ENCODE data around the gene IVD.

The IVD gene

GRCh38 chr15:40468898-40469331 is 63.3 kb downstream of the IVD start:
- Histone ChIP-seq H3K4me1 (ENCODE audit: control extremely low read depth in 1 of 4, control insufficient read depth in 4 of 4, insufficient read depth in 4 of 4, low read length in 3 of 4) (peaks cover 0 to 34% (median 25%) of the 10 kb centered on the region in 4 experiments), H3K27me3 (replicated peaks in 2 of 5; ENCODE audit: control insufficient read depth in 4 of 5, insufficient read depth in 5 of 5, low read length in 4 of 5) (no peaks in the 10 kb centered on the region), H3K4me3 (ENCODE audit: control insufficient read depth in 1 of 7, extremely low read depth in 1 of 7, insufficient read depth in 4 of 7, low read depth in 2 of 7, low read length in 6 of 7) (no peak overlapping the region), H3K36me3 (ENCODE audit: control insufficient read depth in 4 of 4, insufficient read depth in 4 of 4, low read length in 3 of 4) (peaks cover 2 to 41% (median 30%) of the 10 kb centered on the region in 4 experiments), H3K27ac (ENCODE audit: insufficient read depth in 1 of 2, low read depth in 1 of 2, low read length in 2 of 2, poor library complexity in 1 of 2, severe bottlenecking in 2 of 2) (no peak overlapping the region), H3K9me3 (ENCODE audit: control extremely low read depth in 1 of 5, control insufficient read depth in 4 of 5, insufficient read depth in 2 of 5, low read depth in 1 of 5, low read length in 4 of 5) (no peaks in the 10 kb centered on the region)
- peak in 2 of 3 donors; percentile 24 to 42 for DNase-seq
- 94% methylated on average over 3 of the region's 4 CpGs for WGBS (ENCODE audit: insufficient coverage)
- ChIA-PET POLR2A (no interaction called here), CTCF (interaction anchor here (1.0 to 1.7 kb wide), 4 partner anchors 15 to 100 kb away, joined by 3 to 6 read pairs (median 3); no protein-coding TSS in a partner anchor)

- no peak for DNase-seq
- 96% methylated on average over 7 of the region's 7 CpGs for WGBS (ENCODE audit: insufficient coverage)
- peaks cover 2 to 32% (median 22%) of the 10 kb centered on the region in 4 experiments for H3K36me3 ChIP-seq (ENCODE audit: control insufficient read depth in 4 of 4, insufficient read depth in 4 of 4, low read length in 3 of 4)
- peak overlapping the region in 2 of 7 experiments; percentile 95 to 96 for H3K4me3 ChIP-seq (ENCODE audit: control insufficient read depth in 1 of 7, extremely low read depth in 1 of 7, insufficient read depth in 4 of 7, low read depth in 2 of 7, low read length in 6 of 7)
- peak overlapping the region in 1 of 2 experiments; percentile 37 for H3K27ac ChIP-seq (ENCODE audit: insufficient read depth in 1 of 2, low read depth in 1 of 2, low read length in 2 of 2, poor library complexity in 1 of 2, severe bottlenecking in 2 of 2)
- POLR2A ChIA-PET: no interaction called here
- no peaks in the 10 kb centered on the region for H3K9me3 ChIP-seq (ENCODE audit: control extremely low read depth in 1 of 5, control insufficient read depth in 4 of 5, insufficient read depth in 2 of 5, low read depth in 1 of 5, low read length in 4 of 5)
- CTCF ChIA-PET: interaction anchor here (0.6 to 1.7 kb wide), 6 partner anchors 13 to 101 kb away, joined by 3 to 6 read pairs (median 3); no protein-coding TSS in a partner anchor
- no peaks in the 10 kb centered on the region for H3K27me3 ChIP-seq (replicated peaks in 2 of 5; ENCODE audit: control insufficient read depth in 4 of 5, insufficient read depth in 5 of 5, low read length in 4 of 5)
- H3K4me1 ChIP-seq (ENCODE audit: control extremely low read depth in 1 of 4, control insufficient read depth in 4 of 4, insufficient read depth in 4 of 4, low read length in 3 of 4): peaks cover 0 to 34% (median 25%) of the 10 kb centered on the region in 4 experiments
These were observed 64.3 kb downstream of the IVD start for GRCh38 chr15:40469776-40470390.

GRCh38 chr15:40470423-40471104 is 65.0 kb downstream of the IVD start, which contains the start of gene CHST14:
TSS of gene CHST14 (plus strand) at chr15:40470984. CDS start at chr15:40471214, 230 bp downstream.
- peak; percentile 49 to 79 (median 75) for DNase-seq
- H3K4me1 ChIP-seq (ENCODE audit: control extremely low read depth in 1 of 4, control insufficient read depth in 4 of 4, insufficient read depth in 4 of 4, low read length in 3 of 4): peaks cover 0 to 34% (median 25%) of the 10 kb centered on the region in 4 experiments

More at GRCh38 chr15:40470423-40471104, 65.0 kb downstream of the IVD start, which contains the start of gene CHST14:
- H3K27me3 ChIP-seq (replicated peaks in 2 of 5; ENCODE audit: control insufficient read depth in 4 of 5, insufficient read depth in 5 of 5, low read length in 4 of 5): no peaks in the 10 kb centered on the region
- H3K27ac ChIP-seq (ENCODE audit: insufficient read depth in 1 of 2, low read depth in 1 of 2, low read length in 2 of 2, poor library complexity in 1 of 2, severe bottlenecking in 2 of 2): peak within 1 kb of the TSS; percentile 46 to 70
- H3K4me3 ChIP-seq (ENCODE audit: control insufficient read depth in 1 of 7, extremely low read depth in 1 of 7, insufficient read depth in 4 of 7, low read depth in 2 of 7, low read length in 6 of 7): peak within 1 kb of the TSS; percentile 78 to 96 (median 90)
- H3K36me3 ChIP-seq (ENCODE audit: control insufficient read depth in 4 of 4, insufficient read depth in 4 of 4, low read length in 3 of 4): peaks cover 1 to 25% (median 15%) of the 10 kb centered on the region in 4 experiments
- ChIA-PET POLR2A (no interaction called here), CTCF (interaction anchor here (0.6 to 1.7 kb wide), 4 partner anchors 13 to 37 kb away, joined by 3 to 6 read pairs (median 3); no protein-coding TSS in a partner anchor)
- H3K9me3 ChIP-seq (ENCODE audit: control extremely low read depth in 1 of 5, control insufficient read depth in 4 of 5, insufficient read depth in 2 of 5, low read depth in 1 of 5, low read length in 4 of 5): no peaks in the 10 kb centered on the region
- 12% methylated on average over 23 of the region's 52 CpGs for WGBS (ENCODE audit: insufficient coverage)

Measured in common myeloid progenitor, CD34-positive (primary cell).